Neural cell (in vitro differentiated cells): ENCODE data around the gene ZDHHC21. TPM values are rescaled to one million over a fixed set of nuclear protein-coding genes. Genes with fewer than 3 reads are reported as not detected.

Source experiments
- H2AFZ ChIP-seq: fragments of 200-600, 300-800 bp; sonication (generic), shearing (Covaris generic); 2 replicates; pipeline ENCODE4 v1.6.0; 2014; ENCODE audit warnings: low read depth, mild to moderate bottlenecking, antibody characterized with exemption, low read length, moderate library complexity
- H3F3A ChIP-seq: fragments of 200-600 bp; shearing (Covaris generic); 2 replicates; pipeline ENCODE4 v1.6.1; 2016; ENCODE audit warnings: mild to moderate bottlenecking, moderate library complexity, mixed read lengths, antibody characterized with exemption, low read length; ENCODE audit not compliant: insufficient read depth, poor library complexity, severe bottlenecking
- H3K27ac ChIP-seq: fragments of 200-600, 300-800 bp; sonication (generic), shearing (Covaris generic); 2 replicates; pipeline ENCODE4 v1.5.1; 2014; ENCODE audit warnings: mild to moderate bottlenecking, low read length, moderate library complexity
- H3K27me3 ChIP-seq: fragments of 300-800, 200-600 bp; sonication (generic), shearing (Covaris generic); 2 replicates; pipeline ENCODE4 v1.6.0; 2014; ENCODE audit warnings: mild to moderate bottlenecking, low read depth, low read length, moderate library complexity; ENCODE audit not compliant: insufficient read depth
- H3K36me3 ChIP-seq: fragments of 300-800, 200-600 bp; sonication (generic), shearing (Covaris generic); 2 replicates; pipeline ENCODE4 v1.5.1; 2014; ENCODE audit warnings: mild to moderate bottlenecking, antibody characterized with exemption, low read length, moderate library complexity; ENCODE audit not compliant: insufficient read depth
- H3K4me2 ChIP-seq: fragments of 300-800, 200-600 bp; sonication (generic), shearing (Covaris generic); 2 replicates; pipeline ENCODE4 v1.6.0; 2014; ENCODE audit warnings: mild to moderate bottlenecking, low read length
- H3K4me3 ChIP-seq: fragments of 300-800, 200-600 bp; sonication (generic), shearing (Covaris generic); 2 replicates; pipeline ENCODE4 v1.5.1; 2014; ENCODE audit warnings: mild to moderate bottlenecking, low read length, moderate library complexity
- H3K79me2 ChIP-seq: fragments of 200-600 bp; shearing (Covaris generic); replicated peaks from 2 replicates; pipeline ENCODE4 v1.6.0; 2014; ENCODE audit warnings: mild to moderate bottlenecking, low read length, moderate library complexity; ENCODE audit not compliant: insufficient read depth
- H3K9ac ChIP-seq: fragments of 300-800, 200-600 bp; sonication (generic), shearing (Covaris generic); 2 replicates; pipeline ENCODE4 v1.6.1; 2016; ENCODE audit warnings: mild to moderate bottlenecking, low read length, mixed read lengths
- H3K9me2 ChIP-seq: fragments of 200-600 bp; shearing (Covaris generic); 2 replicates; pipeline ENCODE4 v1.6.1; 2016; ENCODE audit warnings: mild to moderate bottlenecking, low read length, mixed read lengths; ENCODE audit not compliant: insufficient read depth
- H3K9me3 ChIP-seq: fragments of 200-600, 300-800 bp; sonication (generic), shearing (Covaris generic); 2 replicates; pipeline ENCODE4 v1.6.1; 2016; ENCODE audit warnings: mild to moderate bottlenecking, mixed run types, low read length, moderate library complexity, mixed read lengths
- H4K20me1 ChIP-seq: fragments of 200-600 bp; shearing (Covaris generic); 2 replicates; pipeline ENCODE4 v1.6.1; 2016; ENCODE audit warnings: mild to moderate bottlenecking, mixed run types; ENCODE audit not compliant: insufficient read depth
- EP300 ChIP-seq: fragments of 450-650 bp; conservative IDR thresholded peaks from 2 replicates; pipeline ENCODE4 v1.6.1; 2014; ENCODE audit warnings: antibody characterized with exemption, mild to moderate bottlenecking, moderate library complexity; ENCODE audit not compliant: poor library complexity, severe bottlenecking
- EZH2 ChIP-seq: fragments of 200-600, 300-800 bp; shearing (Covaris generic), sonication (generic); IDR thresholded peaks from 2 replicates; pipeline ENCODE4 v1.6.1; 2014; ENCODE audit warnings: antibody characterized with exemption, low read length, borderline replicate concordance, mild to moderate bottlenecking; ENCODE audit not compliant: insufficient read depth, poor library complexity, severe bottlenecking
- MXI1 ChIP-seq: fragments of 450-650 bp; conservative IDR thresholded peaks from 2 replicates; pipeline ENCODE4 v1.6.1; 2014; ENCODE audit warnings: antibody characterized with exemption, mild to moderate bottlenecking; ENCODE audit not compliant: poor library complexity, severe bottlenecking
- POLR2AphosphoS5 ChIP-seq: IDR thresholded peaks from 2 replicates; pipeline ENCODE4 v1.6.1; 2012
- RAD21 ChIP-seq: fragments of 450-650 bp; conservative IDR thresholded peaks from 2 replicates; pipeline ENCODE4 v1.6.1; 2014; ENCODE audit warnings: antibody characterized with exemption, mild to moderate bottlenecking, moderate library complexity
- SMC3 ChIP-seq: fragments of 450-650 bp; conservative IDR thresholded peaks from 2 replicates; pipeline ENCODE4 v1.6.1; 2014; ENCODE audit warnings: antibody characterized with exemption, mild to moderate bottlenecking, moderate library complexity; ENCODE audit not compliant: poor library complexity
- TAF1 ChIP-seq: IDR thresholded peaks from 2 replicates; pipeline ENCODE4 v1.6.1; 2012; ENCODE audit warnings: low read depth
- polyA plus RNA-seq: library from polyadenylated mRNA; depleted of rRNA; stranded (reverse); fragments of >200 nt; gene quantifications from 2 replicates; pipeline ENCODE4 v1.2.3, GENCODE V29; 2014
- TF ChIP-seq, protein P1 (sequence below): fragments of 450-650 bp; IDR thresholded peaks from 2 replicates; pipeline ENCODE4 v1.5.1; 2014; ENCODE audit warnings: antibody characterized with exemption, mild to moderate bottlenecking, moderate library complexity; ENCODE audit not compliant: poor library complexity, severe bottlenecking
- TF ChIP-seq, protein P2 (sequence below): IDR thresholded peaks from 2 replicates; pipeline ENCODE4 v1.6.1; 2012; ENCODE audit warnings: borderline replicate concordance

ZDHHC21 gene
- polyA plus RNA-seq, 1 donor from 2014 or later, result 19.8 TPM

DNA sequence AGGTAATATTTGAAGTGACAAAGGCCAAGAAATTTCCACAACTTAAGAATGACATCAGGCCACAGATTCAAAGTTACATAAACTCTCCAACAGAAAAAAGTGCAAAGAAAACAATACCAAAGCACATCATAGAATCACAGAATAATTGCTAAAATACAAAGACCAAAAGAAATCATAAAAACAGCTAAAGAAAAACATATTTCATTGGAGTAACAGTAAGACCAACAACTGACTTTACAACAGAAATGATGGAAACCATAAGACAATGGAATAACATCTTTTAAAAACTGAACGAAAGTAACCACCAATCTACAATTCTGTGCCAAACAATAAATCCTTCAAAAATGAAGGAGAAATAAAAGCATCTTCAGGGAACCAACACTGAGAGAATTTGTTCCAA, 38.3 kb downstream of the ZDHHC21 start:
- Histone ChIP-seq H3K27me3 (no peaks in the 10 kb centered on the region), H3K4me3 (no peak overlapping the region), H2AFZ (no peak overlapping the region), H3K36me3 (no peaks in the 10 kb centered on the region), H3K79me2 (peaks cover 4% of the 10 kb centered on the region), H3K4me2 (no peak overlapping the region), H3F3A (no peaks in the 10 kb centered on the region), H3K27ac (no peak overlapping the region), H3K9me3 (peaks cover 7% of the 10 kb centered on the region), H4K20me1 (no peaks in the 10 kb centered on the region), H3K9ac (no peak overlapping the region), H3K9me2 (no peaks in the 10 kb centered on the region)
- no peak for TF ChIP-seq TAF1
- TF ChIP-seq SMC3, result no peak
- no peak for TF ChIP-seq EP300
- TF ChIP-seq, protein P1, sequence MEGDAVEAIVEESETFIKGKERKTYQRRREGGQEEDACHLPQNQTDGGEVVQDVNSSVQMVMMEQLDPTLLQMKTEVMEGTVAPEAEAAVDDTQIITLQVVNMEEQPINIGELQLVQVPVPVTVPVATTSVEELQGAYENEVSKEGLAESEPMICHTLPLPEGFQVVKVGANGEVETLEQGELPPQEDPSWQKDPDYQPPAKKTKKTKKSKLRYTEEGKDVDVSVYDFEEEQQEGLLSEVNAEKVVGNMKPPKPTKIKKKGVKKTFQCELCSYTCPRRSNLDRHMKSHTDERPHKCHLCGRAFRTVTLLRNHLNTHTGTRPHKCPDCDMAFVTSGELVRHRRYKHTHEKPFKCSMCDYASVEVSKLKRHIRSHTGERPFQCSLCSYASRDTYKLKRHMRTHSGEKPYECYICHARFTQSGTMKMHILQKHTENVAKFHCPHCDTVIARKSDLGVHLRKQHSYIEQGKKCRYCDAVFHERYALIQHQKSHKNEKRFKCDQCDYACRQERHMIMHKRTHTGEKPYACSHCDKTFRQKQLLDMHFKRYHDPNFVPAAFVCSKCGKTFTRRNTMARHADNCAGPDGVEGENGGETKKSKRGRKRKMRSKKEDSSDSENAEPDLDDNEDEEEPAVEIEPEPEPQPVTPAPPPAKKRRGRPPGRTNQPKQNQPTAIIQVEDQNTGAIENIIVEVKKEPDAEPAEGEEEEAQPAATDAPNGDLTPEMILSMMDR, result no peak
- TF ChIP-seq, protein P2, sequence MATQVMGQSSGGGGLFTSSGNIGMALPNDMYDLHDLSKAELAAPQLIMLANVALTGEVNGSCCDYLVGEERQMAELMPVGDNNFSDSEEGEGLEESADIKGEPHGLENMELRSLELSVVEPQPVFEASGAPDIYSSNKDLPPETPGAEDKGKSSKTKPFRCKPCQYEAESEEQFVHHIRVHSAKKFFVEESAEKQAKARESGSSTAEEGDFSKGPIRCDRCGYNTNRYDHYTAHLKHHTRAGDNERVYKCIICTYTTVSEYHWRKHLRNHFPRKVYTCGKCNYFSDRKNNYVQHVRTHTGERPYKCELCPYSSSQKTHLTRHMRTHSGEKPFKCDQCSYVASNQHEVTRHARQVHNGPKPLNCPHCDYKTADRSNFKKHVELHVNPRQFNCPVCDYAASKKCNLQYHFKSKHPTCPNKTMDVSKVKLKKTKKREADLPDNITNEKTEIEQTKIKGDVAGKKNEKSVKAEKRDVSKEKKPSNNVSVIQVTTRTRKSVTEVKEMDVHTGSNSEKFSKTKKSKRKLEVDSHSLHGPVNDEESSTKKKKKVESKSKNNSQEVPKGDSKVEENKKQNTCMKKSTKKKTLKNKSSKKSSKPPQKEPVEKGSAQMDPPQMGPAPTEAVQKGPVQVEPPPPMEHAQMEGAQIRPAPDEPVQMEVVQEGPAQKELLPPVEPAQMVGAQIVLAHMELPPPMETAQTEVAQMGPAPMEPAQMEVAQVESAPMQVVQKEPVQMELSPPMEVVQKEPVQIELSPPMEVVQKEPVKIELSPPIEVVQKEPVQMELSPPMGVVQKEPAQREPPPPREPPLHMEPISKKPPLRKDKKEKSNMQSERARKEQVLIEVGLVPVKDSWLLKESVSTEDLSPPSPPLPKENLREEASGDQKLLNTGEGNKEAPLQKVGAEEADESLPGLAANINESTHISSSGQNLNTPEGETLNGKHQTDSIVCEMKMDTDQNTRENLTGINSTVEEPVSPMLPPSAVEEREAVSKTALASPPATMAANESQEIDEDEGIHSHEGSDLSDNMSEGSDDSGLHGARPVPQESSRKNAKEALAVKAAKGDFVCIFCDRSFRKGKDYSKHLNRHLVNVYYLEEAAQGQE, result no peak

DNA sequence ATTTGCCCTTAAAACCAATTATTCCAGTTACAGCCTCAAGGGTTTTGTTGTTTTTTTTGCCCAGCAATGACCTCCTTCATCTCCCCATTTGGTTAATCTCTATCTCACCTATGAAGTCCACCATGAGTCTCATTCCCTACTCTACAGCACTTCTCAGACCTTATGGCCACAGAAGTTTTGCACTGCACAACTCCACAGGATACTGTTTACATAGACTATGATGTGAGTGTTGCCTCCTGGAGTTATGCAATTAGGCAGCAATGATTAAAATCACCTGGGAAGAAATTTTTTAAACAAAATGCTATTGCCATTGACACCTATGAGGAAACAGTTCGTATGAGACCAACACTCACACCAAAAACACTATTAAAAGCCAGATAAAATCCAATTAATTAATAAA, 39.7 kb downstream of the ZDHHC21 start:
- Histone ChIP-seq H3K27me3 (no peaks in the 10 kb centered on the region), H3K27ac (no peak overlapping the region), H4K20me1 (no peaks in the 10 kb centered on the region), H3K9ac (no peak overlapping the region), H3K36me3 (no peaks in the 10 kb centered on the region), H3K4me2 (no peak overlapping the region), H3F3A (no peaks in the 10 kb centered on the region), H2AFZ (no peak overlapping the region), H3K9me2 (no peaks in the 10 kb centered on the region), H3K79me2 (peaks cover 4% of the 10 kb centered on the region), H3K4me3 (no peak overlapping the region), H3K9me3 (peaks cover 7% of the 10 kb centered on the region)
- TF ChIP-seq POLR2AphosphoS5 (no peak), TAF1 (no peak), EZH2 (no peak), RAD21 (no peak), SMC3 (no peak), MXI1 (no peak), EP300 (no peak)
- TF ChIP-seq, protein P1, result no peak
- TF ChIP-seq, protein P2, result no peak
